Naive B cell (primary cell): ENCODE results near the gene ARHGEF6. TPM values are rescaled to one million over a fixed set of nuclear protein-coding genes. Genes with fewer than 3 reads are reported as not detected.
A peak's percentile ranks its signal among the peaks of the same experiment; 100 is the strongest.

Experiments
- ATAC-seq, 2 donors: fragments of 150-1000 bp; cut with Tn5 transposase; 2 replicates each; pipeline ENCODE4 v1.10.0; 2021; ENCODE audit warnings: low read depth in 2 of 2, mild to moderate bottlenecking in 2 of 2, moderate library complexity in 2 of 2
- DNase-seq: peaks from one replicate; pipeline ENCODE4 v3.0.0; 2022
- H3K27ac Mint-ChIP-seq, 6 donors: one replicate each; pipeline ENCODE4 v1.8.0; 2020 to 2022; ENCODE audit warnings: mild to moderate bottlenecking in 6 of 6, mixed read lengths in 6 of 6, moderate library complexity in 5 of 6, inconsistent platforms in 2 of 6
- H3K27me3 Mint-ChIP-seq, 3 donors: one replicate each; pipeline ENCODE4 v1.8.0; 2021 to 2022; ENCODE audit warnings: mixed read lengths in 3 of 3, mild to moderate bottlenecking in 1 of 3
- H3K36me3 Mint-ChIP-seq, 2 donors: one replicate each; pipeline ENCODE4 v1.8.0; 2020 to 2022; ENCODE audit warnings: mixed read lengths in 2 of 2, inconsistent platforms in 1 of 2, mild to moderate bottlenecking in 1 of 2
- H3K4me1 Mint-ChIP-seq, 3 donors: one replicate each; pipeline ENCODE4 v1.8.0; 2020 to 2022; ENCODE audit warnings: mixed read lengths in 3 of 3, inconsistent platforms in 1 of 3, mild to moderate bottlenecking in 1 of 3, moderate library complexity in 1 of 3
- H3K4me3 Mint-ChIP-seq, 8 donors: one replicate each; pipeline ENCODE4 v1.8.0; 2020 to 2022; ENCODE audit warnings: mild to moderate bottlenecking in 8 of 8, mixed read lengths in 8 of 8, moderate library complexity in 8 of 8, inconsistent platforms in 2 of 8
- H3K9me3 Mint-ChIP-seq, 7 donors: one replicate each; pipeline ENCODE4 v1.8.0; 2020 to 2022; ENCODE audit warnings: mixed read lengths in 7 of 7, mild to moderate bottlenecking in 5 of 7, inconsistent platforms in 2 of 7, moderate library complexity in 1 of 7
- polyA plus RNA-seq, 6 donors: library from polyadenylated mRNA; unstranded; fragments of 300-500 nt; fragmentation: Illumina TruSeq; gene quantifications; one replicate each; pipeline ENCODE4 v1.2.3, GENCODE V29; 2021; ENCODE audit warnings: low read depth in 6 of 6

ARHGEF6 gene
- polyA plus RNA-seq, 6 donors from 2014 or later: 43.9 to 57.0 (median 51.4) TPM

- Mint-ChIP-seq H3K4me3 (no peak overlapping the region), H3K4me1 (peaks cover 4 to 9% (median 7%) of the 10 kb centered on the region in 3 donors), H3K27ac (no peak overlapping the region), H3K36me3 (no peaks in the 10 kb centered on the region), H3K9me3 (peaks cover 0 to 4% (median 0%) of the 10 kb centered on the region in 7 donors), H3K27me3 (no peaks in the 10 kb centered on the region)
- ATAC-seq (no peak), DNase-seq (no peak)
Measured at GRCh38 chrX:136630881-136631280, 149.9 kb downstream of the ARHGEF6 start.

DNA sequence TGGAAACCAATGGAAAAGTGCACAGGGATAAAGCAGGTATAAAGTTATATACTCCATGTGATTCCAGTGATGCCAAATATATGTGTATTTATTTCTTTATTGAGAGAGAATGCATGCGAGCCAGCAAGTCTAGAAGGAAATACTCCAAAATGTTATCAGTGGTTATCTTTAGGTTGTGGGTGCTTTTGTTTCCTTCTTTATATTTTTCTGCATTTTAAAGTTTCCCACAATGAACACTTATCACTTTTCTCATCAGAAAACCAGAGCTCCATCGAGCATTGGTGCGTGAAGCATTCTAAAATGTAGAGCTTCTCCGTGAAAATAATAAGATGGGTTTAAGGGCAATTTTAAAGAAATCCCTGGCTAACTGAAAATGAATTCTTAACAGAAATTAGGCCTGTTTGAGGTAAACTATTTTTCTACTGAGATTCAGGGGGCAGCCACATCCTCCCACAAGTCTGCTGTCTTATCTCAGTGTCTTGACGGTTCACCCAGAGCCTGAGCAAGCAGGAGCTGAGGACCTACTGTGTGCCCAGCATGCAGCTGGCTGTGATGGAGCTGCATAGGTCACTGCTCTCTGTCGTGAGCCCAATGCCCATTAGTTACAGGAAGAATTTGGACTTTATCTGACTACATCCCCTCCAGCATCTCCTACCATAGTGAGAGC lies 151.5 kb downstream of the ARHGEF6 start:
- ATAC-seq (no peak), DNase-seq (no peak)
- peak overlapping the region in 1 of 6 donors; percentile 37 for H3K27ac Mint-ChIP-seq
- peaks cover 0 to 7% of the 10 kb centered on the region in 2 donors for H3K36me3 Mint-ChIP-seq
- H3K9me3 Mint-ChIP-seq: peaks cover 0 to 4% (median 0%) of the 10 kb centered on the region in 7 donors
- no peaks in the 10 kb centered on the region for H3K4me1 Mint-ChIP-seq
- H3K4me3 Mint-ChIP-seq: no peak overlapping the region
- H3K27me3 Mint-ChIP-seq: no peaks in the 10 kb centered on the region

GRCh38 chrX:136627409-136627808 lies 153.3 kb downstream of the ARHGEF6 start:
- Mint-ChIP-seq H3K4me3 (no peak overlapping the region), H3K4me1 (no peaks in the 10 kb centered on the region), H3K27ac (no peak overlapping the region), H3K36me3 (peaks cover 0 to 7% of the 10 kb centered on the region in 2 donors), H3K27me3 (no peaks in the 10 kb centered on the region), H3K9me3 (peaks cover 0 to 2% (median 0%) of the 10 kb centered on the region in 7 donors)
- ATAC-seq (no peak), DNase-seq (no peak)

GRCh38 chrX:136626891-136627290 lies 153.8 kb downstream of the ARHGEF6 start:
- Mint-ChIP-seq H3K27me3 (no peaks in the 10 kb centered on the region), H3K4me3 (no peak overlapping the region), H3K9me3 (peaks cover 0 to 2% (median 0%) of the 10 kb centered on the region in 7 donors), H3K27ac (no peak overlapping the region), H3K4me1 (no peaks in the 10 kb centered on the region), H3K36me3 (peaks cover 0 to 7% of the 10 kb centered on the region in 2 donors)
- ATAC-seq: no peak
- DNase-seq: no peak

DNA sequence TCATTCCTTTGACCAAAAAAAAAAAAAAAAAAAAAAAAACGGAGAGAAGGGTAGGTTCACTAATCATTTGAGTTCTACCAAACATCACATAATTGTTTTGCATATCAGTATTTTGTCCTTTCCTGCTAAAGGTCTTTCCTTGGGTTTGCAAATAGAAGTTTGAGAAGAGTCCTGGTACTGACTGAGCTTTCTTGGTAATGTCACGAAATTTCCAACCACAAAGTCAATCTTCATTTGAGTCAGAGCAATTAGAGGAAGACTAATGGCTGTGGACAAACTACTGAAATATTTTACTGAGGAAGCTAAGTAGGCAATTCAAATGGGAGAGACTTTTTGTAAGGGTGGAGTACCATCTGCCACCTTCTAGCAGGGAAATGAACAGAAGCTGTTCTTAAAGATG lies 154.5 kb downstream of the ARHGEF6 start:
- Mint-ChIP-seq H3K4me3 (no peak overlapping the region), H3K9me3 (peaks cover 0 to 2% (median 0%) of the 10 kb centered on the region in 7 donors), H3K27me3 (no peaks in the 10 kb centered on the region), H3K36me3 (peaks cover 0 to 7% of the 10 kb centered on the region in 2 donors), H3K27ac (no peak overlapping the region), H3K4me1 (no peaks in the 10 kb centered on the region)
- DNase-seq: no peak
- no peak for ATAC-seq

DNA sequence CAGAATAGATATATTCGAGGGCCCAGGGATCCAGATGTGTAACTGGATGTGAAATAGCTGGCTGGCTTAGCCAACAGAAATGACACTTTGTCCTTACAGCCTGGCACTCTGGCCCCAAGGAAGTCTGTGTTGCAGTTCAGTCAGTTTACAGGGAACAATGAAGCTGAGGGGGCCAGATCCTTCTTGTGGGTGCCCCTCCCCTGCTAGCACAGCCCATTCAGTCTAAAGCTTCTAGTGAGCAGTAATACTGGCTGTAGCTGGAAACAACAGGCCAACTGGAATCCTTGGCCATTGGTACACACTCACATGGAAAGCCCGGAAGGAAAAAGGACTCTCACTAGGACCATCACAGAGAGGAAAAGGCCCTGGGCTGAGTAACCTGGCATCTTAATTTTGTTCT lies 155.5 kb downstream of the ARHGEF6 start:
- Mint-ChIP-seq H3K36me3 (peaks cover 0 to 7% of the 10 kb centered on the region in 2 donors), H3K9me3 (peaks cover 0 to 2% (median 0%) of the 10 kb centered on the region in 7 donors), H3K27me3 (no peaks in the 10 kb centered on the region), H3K4me3 (peak overlapping the region in 1 of 8 donors; percentile 48), H3K27ac (no peak overlapping the region), H3K4me1 (no peaks in the 10 kb centered on the region)
- DNase-seq (no peak), ATAC-seq (no peak)

GRCh38 chrX:136623396-136623795 lies 157.3 kb downstream of the ARHGEF6 start:
- H3K9me3 Mint-ChIP-seq: peaks cover 0 to 2% (median 0%) of the 10 kb centered on the region in 7 donors
- H3K27me3 Mint-ChIP-seq: no peaks in the 10 kb centered on the region
- H3K36me3 Mint-ChIP-seq: peaks cover 0 to 7% of the 10 kb centered on the region in 2 donors
- H3K4me1 Mint-ChIP-seq: no peaks in the 10 kb centered on the region
- ATAC-seq (no peak), DNase-seq (no peak)
- no peak overlapping the region for H3K27ac Mint-ChIP-seq
- H3K4me3 Mint-ChIP-seq: peak overlapping the region in 1 of 8 donors; percentile 76

GRCh38 chrX:136622568-136622967 lies 158.2 kb downstream of the ARHGEF6 start:
- Mint-ChIP-seq H3K36me3 (peaks cover 0 to 7% of the 10 kb centered on the region in 2 donors), H3K27ac (no peak overlapping the region), H3K27me3 (no peaks in the 10 kb centered on the region), H3K9me3 (peaks cover 0 to 2% (median 0%) of the 10 kb centered on the region in 7 donors), H3K4me1 (no peaks in the 10 kb centered on the region), H3K4me3 (no peak overlapping the region)
- no peak for ATAC-seq
- DNase-seq: no peak

- Mint-ChIP-seq H3K27ac (no peak overlapping the region), H3K9me3 (peaks cover 0 to 2% (median 0%) of the 10 kb centered on the region in 7 donors), H3K36me3 (peaks cover 0 to 7% of the 10 kb centered on the region in 2 donors), H3K4me3 (no peak overlapping the region), H3K27me3 (no peaks in the 10 kb centered on the region), H3K4me1 (no peaks in the 10 kb centered on the region)
- ATAC-seq (no peak), DNase-seq (no peak)
Measured at GRCh38 chrX:136620780-136621179, 160.0 kb downstream of the ARHGEF6 start.

GRCh38 chrX:136619899-136620505 lies 160.7 kb downstream of the ARHGEF6 start:
- H3K36me3 Mint-ChIP-seq: peaks cover 0 to 7% of the 10 kb centered on the region in 2 donors
- no peaks in the 10 kb centered on the region for H3K4me1 Mint-ChIP-seq
- H3K27ac Mint-ChIP-seq: no peak overlapping the region
- H3K27me3 Mint-ChIP-seq: no peaks in the 10 kb centered on the region
- ATAC-seq (no peak), DNase-seq (no peak)
- peaks cover 0 to 2% (median 0%) of the 10 kb centered on the region in 7 donors for H3K9me3 Mint-ChIP-seq
- no peak overlapping the region for H3K4me3 Mint-ChIP-seq

DNA sequence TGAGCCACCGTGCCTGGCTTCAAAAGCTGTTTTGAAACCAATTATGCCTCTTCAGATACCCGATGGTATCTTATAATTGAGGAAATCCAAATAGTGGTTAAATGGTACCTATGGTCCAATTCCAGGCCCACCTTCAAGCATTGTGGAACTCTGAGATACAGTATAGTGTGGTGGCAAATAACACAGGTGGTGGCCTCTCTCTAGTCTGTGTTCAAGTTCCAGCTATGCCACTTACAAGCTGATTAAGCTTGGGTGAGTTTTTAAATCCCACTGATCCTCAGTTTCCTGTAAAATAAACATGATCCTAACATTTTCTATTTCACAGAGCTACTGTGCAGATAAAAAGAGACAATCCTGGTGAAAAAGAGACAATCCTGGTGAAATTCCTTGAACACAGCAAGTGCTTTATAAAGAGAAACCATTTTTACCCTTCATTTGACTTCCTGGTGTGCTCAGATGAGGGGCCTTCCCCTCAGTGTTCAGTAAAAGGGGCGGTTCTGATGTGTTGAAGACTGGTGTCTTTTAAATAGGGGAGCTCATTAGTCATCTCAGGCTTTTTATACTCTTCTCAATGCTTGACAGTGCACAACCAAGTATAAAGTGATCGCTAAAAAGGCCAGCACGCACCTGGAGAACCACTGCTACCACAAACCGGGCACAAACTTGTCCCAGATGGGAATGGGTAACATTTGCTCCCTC lies 163.6 kb downstream of the ARHGEF6 start:
- peak overlapping the region in 1 of 6 donors; percentile 74 for H3K27ac Mint-ChIP-seq
- H3K36me3 Mint-ChIP-seq: no peaks in the 10 kb centered on the region
- peak overlapping the region in 1 of 8 donors; percentile 2 for H3K4me3 Mint-ChIP-seq
- H3K9me3 Mint-ChIP-seq: peaks cover 0 to 2% (median 0%) of the 10 kb centered on the region in 7 donors
- no peaks in the 10 kb centered on the region for H3K27me3 Mint-ChIP-seq
- no peak for ATAC-seq
- no peak for DNase-seq
- peaks cover 0 to 2% (median 0%) of the 10 kb centered on the region in 3 donors for H3K4me1 Mint-ChIP-seq
